Pancreas (tissue), 10 donors: Measurements from ENCODE around the gene CDH12. TPM values are rescaled to one million over a fixed set of nuclear protein-coding genes. Genes with fewer than 3 reads are reported as not detected.
A peak's percentile ranks its signal among the peaks of the same experiment; 100 is the strongest.

Source experiments
- ATAC-seq, 4 donors: fragments of 200-7000 bp; cut with Tn5 transposase; one replicate each; pipeline versions ENCODE4 v1.8.0 to v1.9.1; 2020; ENCODE audit warnings: mild to moderate bottlenecking in 4 of 4, moderate library complexity in 4 of 4
- DNase-seq, 6 donors: peaks; one replicate each; pipeline ENCODE4 v3.0.0-alpha.2; 2020
- FAIRE-seq: peaks from 2 replicates; lab custom pipeline; 2012; peaks lifted over from hg19 to GRCh38; lab: Jason Lieb, UNC
- H3K27ac ChIP-seq, 4 donors: fragments of 200-600 bp; sonication (generic); 1 replicate in 3 of 4; 2 replicates in 1 of 4; pipeline versions ENCODE4 v1.5.0 to v1.8.0; 2020
- H3K27me3 ChIP-seq, 4 donors: fragments of 200-600 bp; one replicate each; pipeline ENCODE4 v1.8.0; 2021
- H3K36me3 ChIP-seq, 3 donors: fragments of 200-600 bp; sonication (generic) in 1 of 3; one replicate each; pipeline versions ENCODE4 v1.5.0 to v1.8.0; 2020 to 2021
- H3K4me1 ChIP-seq, 3 donors: fragments of 200-600 bp; one replicate each; pipeline ENCODE4 v1.8.0; 2021
- H3K4me3 ChIP-seq, 4 donors: fragments of 200-600 bp; sonication (generic) in 2 of 4; one replicate each; pipeline versions ENCODE4 v1.5.0 to v1.8.0; 2020 to 2021
- H3K9me3 ChIP-seq, 4 donors: fragments of 200-600 bp; one replicate each; pipeline ENCODE4 v1.8.0; 2021
- CTCF ChIP-seq, 4 donors: fragments of 200-600 bp; sonication (generic) in 3 of 4; IDR thresholded peaks; one replicate each; pipeline versions ENCODE4 v1.5.0 to v1.8.0; 2021; ENCODE audit warnings: antibody characterized with exemption in 4 of 4
- WGBS, 2 donors: extraction: QIAGEN DNeasy Blood & Tissue Kit; methylation state at CpG; one replicate each; pipeline ENCODE4 v1.1.7; 2013; 5-methylcytosine and 5-hydroxymethylcytosine counted together
- intact Hi-C, 3 donors: fragments of 100-400 bp; cut with DNase I; formaldehyde crosslinking; loops; one replicate each; pipeline versions ENCODE4 v1.11.1 to v1.14.2; 2022
- polyA plus RNA-seq, 2 donors: library from polyadenylated mRNA; stranded (reverse); fragments of 200-250 nt; gene quantifications; one replicate each; pipeline ENCODE4 v1.2.3, GENCODE V29; 2013
- total RNA-seq, 6 donors: library from RNA; stranded (reverse); fragmentation: NEBNext Ultra II Directional in 4 of 6; extraction: Animal tissue kit (Norgen Biotek cat#: 25700) in 4 of 6; gene quantifications; one replicate each; pipeline versions ENCODE4 v1.2.1 to v1.2.4, GENCODE V29; 2021 to 2023
- donor health status: healthy with polysubstance abuse.
- donor health status: DM: no; HTN: no; CAD: no; lungs with moderate emphysema.
- donor health status: DM: no; HTN: no; CAD: no.
- donor health status: control.
- donor health status: control.
- donor health status: Bipolar disorder and iron deficiency.
- donor health status: DM: yes; HTN: yes; CAD: no.
- donor health status: DM: no; HTN: no; CAD: no.
- donor health status: DM: no; HTN: no; CAD: no.
- donor health status: DM: yes; HTN: yes; CAD: no.

The CDH12 gene
- total and polyA plus RNA-seq, 8 donors = 0.12 to 0.31 (median 0.17) TPM; not detected in 4

GRCh38 chr5:21807953-21808352, 1045.2 kb downstream of the CDH12 start:
- Histone ChIP-seq H3K4me3 (no peak overlapping the region), H3K27me3 (peaks cover 0 to 2% (median 0%) of the 10 kb centered on the region in 4 donors), H3K9me3 (no peaks in the 10 kb centered on the region), H3K36me3 (no peaks in the 10 kb centered on the region), H3K4me1 (no peaks in the 10 kb centered on the region), H3K27ac (no peak overlapping the region)
- no peak for FAIRE-seq
- WGBS, 2 donors = 45 to 51% methylated on average over 5 of the region's 5 CpGs
- no peak for DNase-seq
- TF ChIP-seq CTCF (IDR thresholded peaks at IDR 0.05) = no peak
- intact Hi-C loops = no loop called here
- peak in 1 of 4 donors; percentile 38 for ATAC-seq

GRCh38 chr5:21806943-21807342, 1046.2 kb downstream of the CDH12 start:
- Histone ChIP-seq H3K9me3 (no peaks in the 10 kb centered on the region), H3K4me1 (no peaks in the 10 kb centered on the region), H3K27me3 (peaks cover 0 to 6% (median 0%) of the 10 kb centered on the region in 4 donors), H3K4me3 (no peak overlapping the region), H3K27ac (no peak overlapping the region), H3K36me3 (no peaks in the 10 kb centered on the region)
- 0 to 25% methylated on average over 1 of the region's 1 CpG for WGBS, 2 donors
- TF ChIP-seq CTCF (IDR thresholded peaks at IDR 0.05) = no peak
- intact Hi-C loops = no loop called here
- no peak for DNase-seq
- no peak for ATAC-seq
- no peak for FAIRE-seq

- no peaks in the 10 kb centered on the region for H3K4me1 ChIP-seq
- no peak for DNase-seq
- no peaks in the 10 kb centered on the region for H3K9me3 ChIP-seq
- no peak overlapping the region for H3K27ac ChIP-seq
- FAIRE-seq = no peak
- H3K36me3 ChIP-seq = no peaks in the 10 kb centered on the region
- intact Hi-C loops = no loop called here
- no peak overlapping the region for H3K4me3 ChIP-seq
- H3K27me3 ChIP-seq = peaks cover 0 to 6% (median 0%) of the 10 kb centered on the region in 4 donors
- WGBS, 2 donors = 20 to 28% methylated on average over 3 of the region's 3 CpGs
- no peak for ATAC-seq
- no peak for TF ChIP-seq CTCF (IDR thresholded peaks at IDR 0.05)
Measured at GRCh38 chr5:21806271-21806670, 1046.9 kb downstream of the CDH12 start.

- peak in 3 of 4 donors; percentile 45 to 71 (median 57) for ATAC-seq
- no peak for DNase-seq
- H3K27ac ChIP-seq = no peak overlapping the region
- no peak overlapping the region for H3K4me3 ChIP-seq
- peak; percentile 9 to 29 (median 24) for TF ChIP-seq CTCF (IDR thresholded peaks at IDR 0.05)
- H3K9me3 ChIP-seq = no peaks in the 10 kb centered on the region
- H3K27me3 ChIP-seq = peaks cover 0 to 6% (median 0%) of the 10 kb centered on the region in 4 donors
- no peaks in the 10 kb centered on the region for H3K36me3 ChIP-seq
- H3K4me1 ChIP-seq = no peaks in the 10 kb centered on the region
- peak; percentile 82 for FAIRE-seq
- 18 to 24% methylated on average over 4 of the region's 4 CpGs for WGBS, 2 donors
- intact Hi-C loops = no loop called here
Measured at GRCh38 chr5:21802869-21803490, 1050.2 kb downstream of the CDH12 start.

GRCh38 chr5:21802100-21802499, 1051.0 kb downstream of the CDH12 start:
- H3K27ac ChIP-seq = no peak overlapping the region
- 76 to 88% methylated on average over 10 of the region's 10 CpGs for WGBS, 2 donors
- no peaks in the 10 kb centered on the region for H3K36me3 ChIP-seq
- H3K9me3 ChIP-seq = no peaks in the 10 kb centered on the region
- intact Hi-C loops = no loop called here
- no peak for DNase-seq
- no peak for TF ChIP-seq CTCF (IDR thresholded peaks at IDR 0.05)
- no peak overlapping the region for H3K4me3 ChIP-seq
- no peak for ATAC-seq
- H3K4me1 ChIP-seq = no peaks in the 10 kb centered on the region
- peaks cover 0 to 6% (median 0%) of the 10 kb centered on the region in 4 donors for H3K27me3 ChIP-seq
- no peak for FAIRE-seq
